ENCODE measurements around the gene UBE4A.

DNA sequence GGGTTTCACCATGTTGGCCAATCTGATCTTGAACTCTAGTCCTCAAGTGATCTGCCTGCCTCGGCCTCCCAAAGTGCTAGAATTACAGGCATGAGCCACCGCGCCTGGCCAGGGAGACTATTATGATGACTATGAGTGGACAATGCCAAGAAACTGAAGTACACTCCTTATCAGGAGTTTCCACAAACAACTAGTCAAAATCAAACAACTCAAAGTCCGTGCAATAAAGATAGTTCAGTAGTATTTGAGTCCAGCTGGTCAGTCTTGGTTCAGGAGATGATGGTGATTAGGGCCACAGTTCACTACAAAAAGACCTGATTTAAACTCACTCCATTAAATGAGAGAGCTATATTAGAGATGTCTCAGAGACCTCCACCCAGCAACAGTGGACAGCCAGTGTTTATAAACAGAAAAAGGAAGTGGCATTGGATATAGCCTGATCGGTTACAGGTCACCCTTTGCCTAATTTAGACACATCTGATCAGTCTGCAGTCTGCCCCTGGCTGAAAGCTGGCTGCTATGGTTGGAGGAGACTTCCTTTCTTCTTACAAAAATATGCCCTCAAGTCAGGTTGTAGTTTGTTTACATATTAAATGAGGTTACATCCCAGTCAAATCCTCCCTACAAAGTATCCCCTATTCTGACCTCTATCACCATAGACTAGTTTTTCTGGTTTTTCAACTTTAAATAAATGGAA, 37.9 kb upstream of the UBE4A start:
- TF ChIP-seq POLR2A (IDR thresholded peaks at IDR 0.05) = no peak
- TF ChIP-seq, protein P1, sequence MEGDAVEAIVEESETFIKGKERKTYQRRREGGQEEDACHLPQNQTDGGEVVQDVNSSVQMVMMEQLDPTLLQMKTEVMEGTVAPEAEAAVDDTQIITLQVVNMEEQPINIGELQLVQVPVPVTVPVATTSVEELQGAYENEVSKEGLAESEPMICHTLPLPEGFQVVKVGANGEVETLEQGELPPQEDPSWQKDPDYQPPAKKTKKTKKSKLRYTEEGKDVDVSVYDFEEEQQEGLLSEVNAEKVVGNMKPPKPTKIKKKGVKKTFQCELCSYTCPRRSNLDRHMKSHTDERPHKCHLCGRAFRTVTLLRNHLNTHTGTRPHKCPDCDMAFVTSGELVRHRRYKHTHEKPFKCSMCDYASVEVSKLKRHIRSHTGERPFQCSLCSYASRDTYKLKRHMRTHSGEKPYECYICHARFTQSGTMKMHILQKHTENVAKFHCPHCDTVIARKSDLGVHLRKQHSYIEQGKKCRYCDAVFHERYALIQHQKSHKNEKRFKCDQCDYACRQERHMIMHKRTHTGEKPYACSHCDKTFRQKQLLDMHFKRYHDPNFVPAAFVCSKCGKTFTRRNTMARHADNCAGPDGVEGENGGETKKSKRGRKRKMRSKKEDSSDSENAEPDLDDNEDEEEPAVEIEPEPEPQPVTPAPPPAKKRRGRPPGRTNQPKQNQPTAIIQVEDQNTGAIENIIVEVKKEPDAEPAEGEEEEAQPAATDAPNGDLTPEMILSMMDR (IDR thresholded peaks at IDR 0.05) = no peak

All from adrenal gland (tissue), 5 donors.